Right cardiac atrium (tissue), 5 donors: ENCODE measurements around the gene AK9. TPM values are rescaled to one million over a fixed set of nuclear protein-coding genes. Genes with fewer than 3 reads are reported as not detected.
"Not testable (repeated sequence)": the region's sequence is repeated elsewhere in the genome, so short reads cannot be mapped to it uniquely, and the experiment has no call there.

Experiments
- ATAC-seq, 2 donors: fragments of 200-7000 bp; cut with Tn5 transposase; one replicate each; pipeline versions ENCODE4 v1.8.0 to v1.9.1; 2020; ENCODE audit warnings: moderate library complexity in 2 of 2, mild to moderate bottlenecking in 1 of 2
- DNase-seq, 3 donors: peaks; one replicate each; pipeline ENCODE4 v3.0.0-alpha.2; 2020
- H3K27ac ChIP-seq: one replicate; pipeline ENCODE4 v1.5.1; 2013; ENCODE audit warnings: mild to moderate bottlenecking, low read length, control low read depth, moderate library complexity
- H3K27me3 ChIP-seq: one replicate; pipeline ENCODE4 v1.6.1; 2013; ENCODE audit not compliant: control insufficient read depth, insufficient read depth
- H3K4me1 ChIP-seq: one replicate; pipeline ENCODE4 v1.6.1; 2013; ENCODE audit warnings: low read length; ENCODE audit not compliant: control insufficient read depth, insufficient read depth
- H3K4me3 ChIP-seq: one replicate; pipeline ENCODE4 v1.5.1; 2013; ENCODE audit warnings: low read length, control low read depth
- H3K9me3 ChIP-seq: one replicate; pipeline ENCODE4 v1.6.1; 2013; ENCODE audit warnings: low read length; ENCODE audit not compliant: control insufficient read depth
- WGBS: extraction: QIAGEN DNeasy Blood & Tissue Kit; methylation state at CpG from one replicate; pipeline ENCODE4 v1.1.7; 2013; 5-methylcytosine and 5-hydroxymethylcytosine counted together
- intact Hi-C, 4 donors: fragments of 100-400 bp; cut with DNase I; formaldehyde crosslinking; loops; one replicate each; pipeline versions ENCODE4 v1.11.0 to v1.14.0; 2022 to 2023
- polyA plus RNA-seq: library from polyadenylated mRNA; stranded (reverse); fragments of 200-250 nt; gene quantifications from one replicate; pipeline ENCODE4 v1.2.3, GENCODE V29; 2013
- total RNA-seq, 4 donors: library from RNA; stranded (reverse); fragmentation: NEBNext Ultra II Directional; extraction: Animal tissue kit (Norgen Biotek cat#: 25700); gene quantifications; one replicate each; pipeline ENCODE4 v1.2.1, GENCODE V29; 2021
- donor health status: healthy with polysubstance abuse.
- donor health status: DM: no; HTN: yes; CAD: no.
- donor health status: DM: no; HTN: no; CAD: no.
- donor health status: DM: no; HTN: yes; CAD: no; lungs with severe emphysema.
- donor health status: DM: yes; HTN: yes; CAD: no.

Gene AK9
- total and polyA plus RNA-seq, 5 donors, result 8.3 to 13.2 (median 12.4) TPM

DNA sequence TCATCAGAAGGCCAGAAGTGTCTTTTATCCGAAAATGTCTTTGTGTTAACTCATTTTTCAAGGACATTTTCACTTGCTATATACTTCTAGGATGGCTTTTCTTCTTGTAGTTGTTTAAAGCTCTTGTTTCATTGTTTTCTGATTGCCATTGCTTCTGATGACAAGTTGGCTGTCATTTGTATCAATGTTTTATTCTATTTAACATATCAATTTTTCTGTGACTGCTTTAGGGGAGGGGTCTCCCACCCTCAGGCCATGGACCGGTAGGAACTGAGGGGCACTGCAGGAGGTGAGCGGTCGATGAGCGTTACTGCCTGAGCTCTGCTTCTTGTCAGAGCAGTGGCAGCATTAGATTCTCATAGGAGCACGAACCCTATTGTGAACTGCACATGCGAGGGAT lies 65.8 kb downstream of the AK9 start:
- 83% methylated on average over 7 of the region's 7 CpGs for WGBS
- Histone ChIP-seq H3K27me3 (no peaks in the 10 kb centered on the region), H3K9me3 (no peaks in the 10 kb centered on the region), H3K4me1 (no peaks in the 10 kb centered on the region), H3K27ac (no peak overlapping the region), H3K4me3 (no peak overlapping the region)
- intact Hi-C loops, result no loop called here
- no peak for ATAC-seq
- DNase-seq, result no peak

DNA sequence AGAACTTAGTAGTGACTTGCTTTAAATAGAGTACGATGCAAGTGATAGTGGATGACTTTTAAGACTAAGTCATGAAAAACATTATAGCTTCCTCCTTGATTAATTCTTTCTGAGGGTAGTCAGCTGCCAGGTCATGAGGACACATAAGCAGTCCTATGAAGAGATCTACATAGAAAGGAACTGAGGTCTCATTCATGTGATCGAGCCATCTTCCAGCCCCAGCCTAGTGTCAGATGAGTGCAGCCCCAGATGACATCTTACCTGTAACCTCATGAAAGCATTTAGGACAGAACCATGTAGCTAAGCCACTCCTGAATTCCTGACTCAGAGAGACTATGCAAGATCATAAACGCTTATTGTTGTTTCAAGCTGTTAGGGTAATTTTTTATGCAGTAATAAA lies 67.7 kb downstream of the AK9 start:
- ATAC-seq (no peak), DNase-seq (no peak)
- Histone ChIP-seq H3K27ac (no peak overlapping the region), H3K4me1 (no peaks in the 10 kb centered on the region), H3K27me3 (no peaks in the 10 kb centered on the region), H3K9me3 (no peaks in the 10 kb centered on the region), H3K4me3 (no peak overlapping the region)
- intact Hi-C loops, result no loop called here
- 88% methylated on average over 3 of the region's 3 CpGs for WGBS

DNA sequence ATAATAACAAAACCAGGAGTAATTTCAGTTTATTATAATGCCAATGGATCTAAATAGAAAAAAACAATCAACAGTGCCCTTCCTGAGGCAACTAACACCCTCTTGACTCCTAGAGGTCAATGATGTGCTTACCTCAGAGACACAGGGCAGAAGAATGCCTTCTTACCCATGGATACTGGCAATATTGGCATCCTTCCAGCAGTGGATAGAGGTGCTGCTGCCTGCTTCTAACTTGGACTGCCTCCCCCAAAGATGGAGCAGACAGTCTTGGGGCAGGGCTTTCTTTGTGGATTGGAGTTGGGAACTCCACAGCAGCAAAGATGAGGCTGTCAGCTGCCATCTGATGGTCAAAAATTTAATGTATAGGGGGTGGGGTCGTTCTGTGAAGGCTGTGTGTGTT lies 78.7 kb downstream of the AK9 start:
- Histone ChIP-seq H3K4me1 (no peaks in the 10 kb centered on the region), H3K27ac (no peak overlapping the region), H3K4me3 (no peak overlapping the region), H3K27me3 (no peaks in the 10 kb centered on the region), H3K9me3 (no peaks in the 10 kb centered on the region)
- no peak for ATAC-seq
- no peak for DNase-seq
- intact Hi-C loops, result no loop called here
- 55% methylated on average over 1 of the region's 1 CpG for WGBS

DNA sequence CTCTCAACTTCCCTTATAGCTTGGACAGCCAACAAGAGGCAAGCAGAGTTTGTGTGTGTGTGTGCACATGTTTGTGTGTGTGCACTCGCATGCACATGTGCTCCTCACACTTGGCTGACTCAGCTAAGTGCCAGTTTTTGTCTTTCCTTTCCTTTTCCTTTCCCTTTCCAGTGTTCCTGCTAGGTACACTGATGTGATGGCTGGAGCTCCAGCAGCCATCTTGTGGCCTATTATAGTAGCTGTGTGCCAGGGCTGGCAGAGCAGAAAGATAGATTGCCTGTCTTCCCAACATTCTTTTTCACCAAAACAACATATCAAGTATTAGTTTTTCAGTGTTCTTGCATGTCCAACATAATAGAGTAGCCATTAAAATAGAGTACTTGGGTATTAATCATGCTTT lies 79.5 kb downstream of the AK9 start:
- no peaks in the 10 kb centered on the region for H3K4me1 ChIP-seq
- no peak for ATAC-seq
- H3K4me3 ChIP-seq, result no peak overlapping the region
- H3K9me3 ChIP-seq, result no peaks in the 10 kb centered on the region
- WGBS, result 100% methylated on average over 1 of the region's 1 CpG
- intact Hi-C loops, result no loop called here
- no peaks in the 10 kb centered on the region for H3K27me3 ChIP-seq
- H3K27ac ChIP-seq, result no peak overlapping the region
- DNase-seq, result no peak

DNA sequence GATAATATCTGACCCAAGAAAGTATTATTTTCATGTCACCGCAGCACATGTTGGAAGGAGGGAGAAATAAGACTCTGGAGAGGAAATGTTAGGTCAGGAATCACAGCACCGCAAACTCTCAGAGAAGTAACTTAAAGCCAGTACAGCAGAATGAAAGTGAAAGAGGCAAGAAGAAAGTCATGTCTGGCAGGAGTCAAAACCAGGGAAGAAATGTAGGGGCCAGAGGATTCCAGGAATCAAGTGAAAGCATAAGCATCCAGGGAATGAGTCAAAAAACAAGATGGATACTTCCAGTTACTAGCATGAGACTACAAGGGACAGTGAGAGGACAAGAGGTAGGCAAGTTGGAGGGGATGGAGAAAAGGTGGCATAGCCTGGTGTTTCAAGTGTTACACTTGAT lies 80.4 kb downstream of the AK9 start:
- no peak for ATAC-seq
- Histone ChIP-seq H3K27me3 (no peaks in the 10 kb centered on the region), H3K4me3 (no peak overlapping the region), H3K27ac (no peak overlapping the region), H3K9me3 (no peaks in the 10 kb centered on the region), H3K4me1 (no peaks in the 10 kb centered on the region)
- DNase-seq, result no peak
- intact Hi-C loops, result no loop called here
- whole genome bisulfite sequencing, result 81% methylated on average over 2 of the region's 2 CpGs

DNA sequence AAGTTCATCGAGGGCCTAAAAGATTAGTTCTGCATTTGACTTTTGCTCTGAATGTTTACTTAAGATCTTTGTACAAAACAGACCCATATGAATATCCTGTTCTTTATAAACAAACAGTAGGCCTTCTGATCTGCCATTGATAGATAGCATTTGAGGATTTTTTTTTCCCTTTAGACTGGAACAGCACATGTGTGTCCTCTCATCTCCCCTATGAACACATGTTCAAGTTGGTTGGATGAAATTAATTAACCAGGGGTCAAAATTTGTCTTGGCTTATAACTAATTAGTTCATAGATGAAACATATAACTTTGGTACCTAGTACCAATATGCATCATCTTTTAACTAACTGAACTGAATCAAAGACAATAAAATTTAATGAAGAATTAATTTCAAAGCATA lies 81.3 kb downstream of the AK9 start:
- DNase-seq, result no peak
- no peak for ATAC-seq
- Histone ChIP-seq H3K4me1 (no peaks in the 10 kb centered on the region), H3K27ac (no peak overlapping the region), H3K4me3 (no peak overlapping the region), H3K27me3 (no peaks in the 10 kb centered on the region), H3K9me3 (no peaks in the 10 kb centered on the region)
- intact Hi-C loops, result no loop called here
- WGBS, result 65% methylated on average over 1 of the region's 1 CpG

- Histone ChIP-seq H3K9me3 (no peaks in the 10 kb centered on the region), H3K4me1 (no peaks in the 10 kb centered on the region), H3K4me3 (no peak overlapping the region), H3K27ac (no peak overlapping the region), H3K27me3 (no peaks in the 10 kb centered on the region)
- DNase-seq, result no peak
- intact Hi-C loops, result no loop called here
- 94% methylated on average over 2 of the region's 2 CpGs for WGBS
- no peak for ATAC-seq
Measured at GRCh38 chr6:109606359-109606758, 84.6 kb downstream of the AK9 start.

- Histone ChIP-seq H3K9me3 (no peaks in the 10 kb centered on the region), H3K4me3 (no peak overlapping the region), H3K27ac (no peak overlapping the region), H3K4me1 (no peaks in the 10 kb centered on the region), H3K27me3 (no peaks in the 10 kb centered on the region)
- ATAC-seq (no peak), DNase-seq (no peak)
- 26% methylated on average over 2 of the region's 2 CpGs for WGBS
- intact Hi-C loops, result no loop called here
Measured at GRCh38 chr6:109595998-109596397, 95.0 kb downstream of the AK9 start.

GRCh38 chr6:109580519-109580918 lies 110.5 kb downstream of the AK9 start:
- DNase-seq (no peak), ATAC-seq (no peak)
- H3K9me3 ChIP-seq, result no peaks in the 10 kb centered on the region
- H3K4me3 ChIP-seq, result no peak overlapping the region
- no peaks in the 10 kb centered on the region for H3K27me3 ChIP-seq
- no peaks in the 10 kb centered on the region for H3K4me1 ChIP-seq
- WGBS, result 76% methylated on average over 8 of the region's 8 CpGs
- intact Hi-C loops, result no loop called here
- H3K27ac ChIP-seq, result no peak overlapping the region

DNA sequence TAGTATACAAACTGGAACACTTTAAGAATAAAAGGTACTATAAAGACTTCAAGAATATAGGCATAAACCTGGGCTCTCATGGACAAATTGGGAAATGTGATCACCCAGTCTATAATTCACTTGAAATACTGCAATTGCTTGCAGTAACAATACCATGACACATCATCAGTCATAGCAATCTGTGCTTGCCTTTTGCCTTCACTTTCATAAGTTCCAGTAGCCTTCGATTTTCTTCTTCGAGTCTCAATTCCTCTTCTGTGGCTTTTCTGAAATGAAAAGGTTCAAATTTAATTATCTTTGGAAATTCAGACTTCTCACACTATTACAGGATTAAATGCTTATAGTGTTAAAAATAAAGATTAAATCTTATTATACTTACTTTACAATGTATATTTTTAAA lies 111.6 kb downstream of the AK9 start:
- WGBS, result 87% methylated on average over 2 of the region's 2 CpGs
- ATAC-seq, result no peak
- Histone ChIP-seq H3K9me3 (no peaks in the 10 kb centered on the region), H3K27me3 (no peaks in the 10 kb centered on the region), H3K27ac (no peak overlapping the region), H3K4me3 (no peak overlapping the region), H3K4me1 (no peaks in the 10 kb centered on the region)
- intact Hi-C loops, result no loop called here
- DNase-seq, result no peak

DNA sequence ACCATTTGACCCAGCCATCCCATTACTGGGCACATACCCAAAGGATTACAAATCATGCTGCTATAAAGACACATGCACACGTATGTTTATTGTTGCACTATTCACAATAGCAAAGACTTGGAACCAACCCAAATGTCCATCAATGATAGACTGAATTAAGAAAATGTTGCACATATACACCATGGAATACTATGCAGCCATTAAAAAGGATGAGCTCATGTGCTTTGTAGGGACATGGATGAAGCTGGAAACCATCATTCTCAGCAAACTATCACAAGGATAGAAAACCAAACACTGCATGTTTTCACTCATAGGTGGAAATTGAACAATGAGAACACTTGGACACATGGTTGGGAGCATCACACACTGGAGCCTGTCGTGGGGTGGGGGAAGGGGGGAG lies 121.1 kb downstream of the AK9 start:
- ATAC-seq, H3K4me3 ChIP-seq, H3K4me1 ChIP-seq, H3K27ac ChIP-seq, DNase-seq, intact Hi-C loops, H3K9me3 ChIP-seq, H3K27me3 ChIP-seq: not testable (repeated sequence)
- 94% methylated on average over 2 of the region's 2 CpGs for WGBS

- ATAC-seq, result no peak
- H3K9me3 ChIP-seq, result no peaks in the 10 kb centered on the region
- no peak for DNase-seq
- no peak overlapping the region for H3K27ac ChIP-seq
- WGBS, result 90% methylated on average over 1 of the region's 1 CpG
- intact Hi-C loops, result no loop called here
- no peaks in the 10 kb centered on the region for H3K27me3 ChIP-seq
- H3K4me3 ChIP-seq, result no peak overlapping the region
- H3K4me1 ChIP-seq, result no peaks in the 10 kb centered on the region
Measured at GRCh38 chr6:109561844-109562243, 129.2 kb downstream of the AK9 start.
